IPS DF 19.7 (cell line): Measurements from ENCODE around the gene MLXIPL.
A peak's percentile ranks its signal among the peaks of the same experiment; 100 is the strongest.
"Not testable (repeated sequence)": the region's sequence is repeated elsewhere in the genome, so short reads cannot be mapped to it uniquely, and the experiment has no call there.

ENCODE experiments used
- DNase-seq: peaks from one replicate; pipeline ENCODE4 v3.0.0-alpha.2; 2013; ENCODE audit warnings: low read depth, low spot score

Gene MLXIPL

DNA sequence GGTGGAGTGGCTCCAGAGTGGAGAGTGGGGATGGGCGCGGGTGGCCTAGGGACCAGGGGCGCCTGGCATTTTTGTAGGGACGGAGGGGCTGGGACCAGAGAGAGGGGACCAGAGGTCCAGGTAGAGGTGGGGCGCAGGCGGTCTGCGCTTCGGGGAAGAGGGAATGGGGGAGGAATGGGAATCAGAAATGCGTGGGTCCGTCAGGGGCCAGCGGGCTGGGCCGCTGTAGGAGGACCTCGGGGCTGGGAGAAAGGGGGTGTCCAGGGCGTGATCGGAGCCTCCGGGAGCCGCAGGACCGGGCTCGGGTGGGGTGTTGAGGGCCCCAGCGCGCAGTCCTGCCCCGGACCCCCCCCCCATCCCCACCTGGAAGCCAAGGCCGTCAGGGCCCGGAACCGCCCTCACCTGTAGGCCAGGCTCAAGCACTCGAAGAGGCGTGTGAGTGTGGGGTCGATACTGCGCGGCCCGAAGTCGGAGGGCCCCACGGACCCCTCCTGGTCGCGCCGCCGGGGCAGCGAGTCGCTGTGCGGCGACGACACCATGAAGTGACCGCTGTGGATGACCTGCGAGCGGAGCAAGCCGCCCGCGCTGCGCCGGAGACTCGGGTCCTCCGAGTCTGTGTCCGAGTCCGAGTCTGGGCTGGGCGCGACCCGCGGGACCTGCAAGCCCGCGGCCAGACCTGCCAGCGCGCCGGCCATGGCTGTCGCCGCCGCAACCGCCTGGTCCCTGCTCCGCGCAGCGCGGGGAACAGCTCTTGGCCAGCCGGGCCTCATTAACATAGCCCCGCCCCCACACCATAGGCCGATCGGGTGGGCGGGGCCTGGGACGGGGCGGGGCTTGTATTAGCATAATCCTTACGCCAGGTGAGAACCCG is at the start of gene MLXIPL:
Gene MLXIPL (minus strand): TSS at position 725 of the 871 bp plus-strand sequence. CDS start 30 bp downstream, at position 695.
- no peak for DNase-seq

DNA sequence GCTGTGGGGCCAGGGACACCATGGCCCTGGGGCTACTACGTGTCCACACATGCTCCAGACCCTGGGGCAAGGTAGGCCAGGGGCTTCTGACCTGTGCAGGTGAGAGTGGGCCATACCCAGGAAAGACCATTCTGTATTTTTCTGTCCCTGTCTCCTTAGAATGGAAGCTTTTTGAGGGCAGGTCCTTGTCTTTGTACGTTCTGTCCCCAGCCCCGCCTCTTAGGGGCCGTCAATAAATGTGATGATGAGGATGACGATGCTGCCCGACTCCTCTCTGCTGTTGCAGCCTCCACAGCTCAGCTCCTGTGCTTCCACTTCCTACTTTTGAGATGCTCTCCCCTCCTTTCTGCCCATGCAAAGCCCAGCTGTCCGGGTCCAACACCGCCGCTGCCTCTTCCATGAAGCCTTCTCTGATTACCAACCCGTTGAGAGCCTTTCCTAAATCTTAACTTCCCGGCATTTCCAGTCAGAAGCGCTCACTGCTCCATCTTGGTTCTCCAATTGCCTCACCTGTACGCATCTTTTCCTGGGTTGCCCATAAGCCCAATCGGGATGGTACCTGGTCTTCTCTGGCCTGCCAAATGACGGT is 47.6 kb upstream of the MLXIPL start:
- DNase-seq = no peak

DNA sequence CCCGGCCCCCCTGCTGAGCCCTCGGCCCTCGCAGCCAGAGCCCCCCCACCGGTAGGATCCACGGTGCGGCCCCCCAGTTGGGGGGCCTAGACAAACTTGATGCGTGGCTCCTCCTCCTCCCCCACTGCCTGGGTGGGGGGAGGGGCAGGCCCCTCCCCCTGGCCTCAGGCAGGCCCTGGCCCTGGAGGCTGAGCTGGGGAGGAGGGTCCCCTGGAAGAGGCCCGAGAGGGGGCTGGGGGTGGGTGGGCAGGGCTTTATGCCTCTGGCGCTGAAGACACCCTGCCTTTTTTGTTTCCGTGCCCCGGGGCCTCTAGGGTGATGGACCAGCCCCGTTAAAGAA is 47.0 kb upstream of the MLXIPL start:
- DNase-seq = no peak

DNA sequence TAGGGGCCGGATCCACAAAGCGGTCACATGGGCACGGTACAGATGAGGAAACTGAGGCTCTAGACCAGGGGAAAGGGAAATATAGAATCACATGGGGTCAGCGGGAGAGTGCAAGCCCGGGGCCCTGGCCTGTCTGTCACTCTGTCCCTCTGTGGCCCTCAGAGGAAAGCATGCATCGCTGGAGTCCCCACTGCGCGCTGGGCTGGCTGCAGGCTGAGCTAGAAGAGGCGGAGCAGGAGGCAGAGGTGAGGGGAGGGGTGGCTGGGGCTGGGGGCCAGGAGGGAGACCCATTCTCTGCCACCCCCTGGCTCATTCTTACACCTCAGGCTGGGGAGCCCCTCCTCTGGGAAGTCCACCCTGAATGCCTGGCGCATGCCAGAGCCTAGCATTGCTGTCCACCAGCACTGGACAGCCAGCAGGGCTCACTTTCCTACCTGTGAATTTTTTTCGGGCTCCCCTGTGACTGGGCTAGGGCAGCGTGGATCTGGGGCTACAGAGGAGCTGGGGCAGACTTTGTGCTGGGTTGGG is 45.6 kb upstream of the MLXIPL start:
- DNase-seq = no peak

- DNase-seq = no peak
Measured at GRCh38 chr7:73669288-73669701, 45.0 kb upstream of the MLXIPL start.

DNA sequence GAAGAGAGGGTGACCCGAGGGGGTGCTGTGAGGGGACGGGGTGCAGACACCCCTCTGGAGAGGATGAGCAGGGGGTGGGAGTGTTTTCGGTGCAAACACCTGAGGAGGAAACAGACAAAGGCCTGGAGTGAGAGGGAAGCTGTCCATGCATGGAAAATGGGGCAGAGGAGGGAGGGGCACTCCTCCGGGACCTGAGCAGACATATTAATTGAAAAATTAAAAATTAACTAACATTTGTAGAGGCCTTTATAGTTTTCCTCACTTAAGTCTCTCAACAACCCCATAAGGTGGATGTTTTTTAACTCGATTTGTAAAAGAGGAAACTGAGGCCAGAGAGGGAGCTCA is 44.5 kb upstream of the MLXIPL start:
- DNase-seq = no peak

DNA sequence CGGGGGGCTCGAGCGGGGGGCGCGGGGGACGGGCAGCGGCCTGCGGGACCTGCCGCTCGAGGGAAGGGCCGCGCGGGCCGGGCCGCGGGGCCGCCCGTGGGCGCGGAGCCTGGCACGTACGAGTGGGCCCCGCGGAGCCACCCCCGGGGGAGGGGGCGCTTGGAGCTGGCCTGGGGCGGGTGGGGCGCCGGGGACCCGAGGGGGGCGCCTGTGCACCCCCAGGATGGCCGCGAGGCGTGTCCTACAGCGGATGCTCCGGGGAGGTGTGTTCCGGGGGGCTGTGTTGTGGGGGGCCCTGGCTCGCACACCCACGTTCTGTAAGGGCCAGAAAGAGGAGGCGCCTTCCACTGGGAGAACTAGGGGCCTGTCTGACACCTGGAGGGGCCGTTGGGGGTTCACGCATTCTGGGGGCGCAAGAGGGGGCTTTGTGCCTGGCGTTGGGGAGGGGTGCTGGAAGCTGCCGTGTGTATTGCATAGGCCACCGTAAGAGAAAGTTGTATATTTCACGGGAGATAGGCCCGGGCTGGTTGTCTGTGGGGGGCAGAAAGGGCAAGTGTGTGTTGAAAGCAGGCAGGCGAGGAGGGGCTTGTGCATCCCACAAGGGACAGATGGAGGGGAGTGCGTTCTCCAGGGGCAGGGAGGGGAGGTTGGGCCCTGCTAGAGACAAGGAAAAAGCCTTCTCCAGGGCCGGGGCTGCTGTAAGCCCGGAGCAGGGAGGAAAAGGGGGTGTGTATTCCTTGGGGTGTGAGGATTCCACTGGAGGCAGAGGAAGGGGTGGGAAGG is 44.0 kb upstream of the MLXIPL start:
- no peak for DNase-seq

DNA sequence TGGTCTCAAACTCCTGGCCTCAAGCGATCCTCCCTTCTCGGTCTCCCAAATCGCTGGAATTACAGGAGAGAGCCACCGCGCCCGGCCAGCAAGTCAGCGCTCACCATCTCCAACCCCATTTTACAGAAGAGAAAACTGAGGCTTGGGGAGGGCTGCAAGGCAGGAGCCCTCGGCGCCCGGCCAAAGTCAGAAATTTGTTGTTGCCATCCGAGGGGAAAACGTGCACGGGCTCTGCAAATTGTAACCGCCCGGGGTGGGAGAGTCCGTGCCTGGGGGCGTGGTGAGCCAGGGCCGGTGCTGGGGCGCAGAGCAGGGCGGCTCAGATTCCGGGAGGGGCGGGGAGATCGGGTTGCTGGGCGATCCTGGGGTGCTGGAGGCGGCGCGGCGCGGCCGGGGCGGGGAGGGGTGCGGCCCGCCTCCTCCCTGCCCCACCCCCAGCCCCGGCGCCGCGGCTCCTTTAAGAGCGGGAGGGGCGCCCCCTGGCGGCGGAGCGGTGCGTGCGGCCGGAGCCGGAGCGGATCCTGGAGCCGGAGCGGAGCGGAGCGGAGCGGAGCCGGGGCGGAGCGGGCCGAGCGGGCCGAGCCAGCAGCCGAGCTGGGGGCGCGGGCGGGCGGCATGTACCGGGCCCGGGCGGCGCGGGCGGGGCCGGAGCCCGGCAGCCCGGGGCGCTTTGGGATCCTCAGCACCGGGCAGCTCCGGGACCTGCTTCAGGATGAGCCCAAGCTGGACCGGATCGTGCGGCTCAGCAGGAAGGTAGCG is 43.2 kb upstream of the MLXIPL start, which contains the start of gene VPS37D:
Gene VPS37D (plus strand): TSS at position 488 of the 759 bp plus-strand sequence. CDS start 128 bp downstream, at position 616.
- peak; percentile 23 for DNase-seq

DNA sequence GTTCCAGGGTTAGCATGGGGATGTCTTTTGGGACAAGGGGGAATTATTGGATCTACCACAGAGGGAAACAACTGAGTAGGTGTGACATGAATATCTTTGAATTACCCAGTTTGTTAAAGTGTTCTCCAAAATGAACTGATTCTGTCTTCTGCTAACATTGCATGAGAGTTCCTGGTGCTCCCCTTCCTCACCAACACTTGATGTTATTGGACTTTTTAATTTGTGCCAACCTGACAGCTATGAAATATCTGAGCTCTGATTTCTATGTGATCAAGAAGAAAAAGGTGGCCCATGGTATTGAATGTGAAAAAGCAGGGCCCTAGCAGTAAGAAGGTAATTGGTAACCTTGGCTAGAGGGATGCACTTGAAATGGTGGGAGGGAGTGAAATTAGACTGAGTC is 38.7 kb upstream of the MLXIPL start:
- no peak for DNase-seq

DNA sequence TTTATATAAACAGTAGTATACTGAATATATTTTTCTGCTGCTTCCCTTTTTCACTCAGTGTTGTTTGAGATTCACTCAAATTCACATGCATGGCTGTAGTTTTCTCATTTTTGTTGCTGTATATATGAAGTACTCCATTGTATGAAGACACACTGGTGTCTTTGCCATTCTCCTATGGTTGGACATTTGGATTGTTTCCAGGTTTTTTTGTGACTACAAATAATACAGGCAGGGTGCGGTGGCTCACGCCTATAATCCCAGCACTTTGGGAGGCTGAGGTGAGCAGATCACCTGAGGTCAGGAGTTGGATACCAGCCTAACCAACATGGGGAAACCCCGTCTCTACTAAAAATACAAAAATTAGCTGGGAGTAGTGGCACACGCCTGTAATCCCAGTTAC is 36.3 kb upstream of the MLXIPL start:
- DNase-seq = not testable (repeated sequence)

DNA sequence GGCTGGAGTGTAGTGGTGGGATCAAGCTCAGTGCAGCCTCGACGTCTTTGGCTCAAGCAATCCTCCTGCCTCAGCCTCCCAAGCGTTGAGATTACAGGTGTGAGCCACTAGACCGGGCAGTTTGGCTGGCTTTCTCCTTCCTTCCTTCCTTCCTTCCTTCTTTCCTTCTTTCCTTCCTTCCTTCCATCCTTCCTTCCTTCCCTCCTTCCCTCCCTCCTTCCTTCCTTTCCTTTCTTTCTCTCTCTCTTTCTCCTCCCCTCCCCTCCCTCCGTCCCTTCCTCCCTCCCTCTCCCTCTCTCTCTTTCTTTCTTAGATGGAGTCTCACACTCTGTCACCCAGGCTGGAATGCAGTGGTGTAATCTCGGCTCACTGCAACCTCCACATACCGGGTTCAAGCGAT is 35.7 kb upstream of the MLXIPL start:
- no peak for DNase-seq

GRCh38 chr7:73655309-73655708 is 31.0 kb upstream of the MLXIPL start:
- DNase-seq = not testable (repeated sequence)

DNA sequence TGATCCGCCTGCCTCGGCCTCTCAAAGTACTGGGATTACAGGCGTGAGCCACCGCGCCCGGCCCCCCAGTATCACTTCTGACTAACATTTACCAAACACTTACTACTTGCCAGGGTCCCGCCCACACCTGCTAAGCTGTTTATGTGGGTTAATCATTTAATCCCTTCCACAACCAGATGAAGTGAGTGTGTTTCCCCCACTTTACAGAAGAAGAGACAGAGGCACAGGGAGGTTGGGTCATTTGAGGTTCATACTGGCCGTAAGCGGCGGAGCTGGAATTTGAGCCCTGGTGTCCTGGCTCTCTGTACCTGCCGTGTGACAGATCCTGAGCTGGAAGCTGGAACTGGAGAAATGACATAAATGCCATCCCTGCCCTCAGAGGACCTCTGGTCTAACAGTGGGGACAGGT is 28.2 kb upstream of the MLXIPL start:
- no peak for DNase-seq

- no peak for DNase-seq
Measured at GRCh38 chr7:73650524-73650923, 26.2 kb upstream of the MLXIPL start.

- no peak for DNase-seq
Measured at GRCh38 chr7:73649576-73649975, 25.3 kb upstream of the MLXIPL start.

DNA sequence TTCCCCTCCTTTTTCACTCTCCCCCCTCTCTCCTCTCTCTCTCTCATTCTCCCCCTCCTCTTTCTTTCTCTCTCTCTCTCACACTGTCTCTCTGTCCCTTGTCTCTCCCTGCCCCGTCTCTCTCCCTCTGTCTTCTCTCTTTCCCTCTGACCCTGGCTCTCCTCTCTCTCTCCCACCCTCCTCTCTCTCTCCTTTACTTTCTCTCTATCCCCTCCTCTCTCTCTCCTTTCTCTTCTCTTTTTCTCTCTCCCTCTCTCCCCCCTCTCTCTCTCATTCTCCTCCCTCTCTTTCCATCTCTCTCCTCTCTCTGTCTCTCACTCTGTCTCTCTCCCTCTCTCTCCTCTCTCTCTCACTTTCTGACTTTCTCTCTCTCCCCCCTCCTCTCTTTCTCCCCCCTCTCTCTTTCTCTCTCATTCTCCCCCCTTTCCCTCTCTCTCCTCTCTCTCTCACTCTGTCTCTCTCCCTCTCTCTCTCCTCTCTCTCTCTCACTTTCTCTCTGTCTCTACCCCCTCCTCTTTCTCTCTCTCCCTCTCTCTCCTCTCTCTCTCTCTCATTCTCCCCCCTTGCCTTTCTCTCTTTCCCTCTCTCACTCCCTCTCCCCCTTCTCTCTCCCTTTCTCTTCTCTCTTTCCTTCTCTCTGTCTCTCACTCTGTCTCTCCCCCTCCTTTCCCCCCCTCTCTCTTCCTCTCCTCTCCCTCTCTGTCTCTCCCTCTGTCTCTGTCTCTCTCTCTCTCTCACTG is 24.4 kb upstream of the MLXIPL start:
- DNase-seq = no peak

GRCh38 chr7:73647725-73648592 is 23.6 kb upstream of the MLXIPL start:
- DNase-seq = no peak

GRCh38 chr7:73646785-73647724 is 22.7 kb upstream of the MLXIPL start:
- no peak for DNase-seq
